Activated CD8-positive, alpha-beta T cell treated with anti-CD3 and anti-CD28 coated beads for 36 hours (primary cell): ENCODE results near the gene QSER1. TPM values are rescaled to one million over a fixed set of nuclear protein-coding genes. Genes with fewer than 3 reads are reported as not detected.
"Not testable (repeated sequence)": the region's sequence is repeated elsewhere in the genome, so short reads cannot be mapped to it uniquely, and the experiment has no call there.

ENCODE experiments used
- ATAC-seq: fragments of 200-7000 bp; cut with Tn5 transposase; one replicate; pipeline ENCODE4 v1.10.0; 2021; ENCODE audit warnings: mild to moderate bottlenecking, moderate library complexity
- CTCF ChIA-PET: fragments of 350-600 bp; sonication (Branson Sonifier 250); formaldehyde crosslinking; loops from one replicate; lab custom pipeline; 2021; ENCODE audit warnings: antibody characterized with exemption; lab: Charles Lee
- POLR2A ChIA-PET: fragments of 350-600 bp; sonication (Branson Sonifier 250); formaldehyde crosslinking; loops from one replicate; lab custom pipeline; 2021; ENCODE audit warnings: antibody characterized with exemption; lab: Charles Lee
- DNase-seq: peaks from one replicate; pipeline ENCODE4 v3.0.0-alpha.2; 2020
- H3K27ac Mint-ChIP-seq: one replicate; pipeline ENCODE4 v1.8.0; 2021; ENCODE audit warnings: mild to moderate bottlenecking, mixed read lengths
- H3K27me3 Mint-ChIP-seq: one replicate; pipeline ENCODE4 v1.8.0; 2021; ENCODE audit warnings: mixed read lengths
- H3K36me3 Mint-ChIP-seq: one replicate; pipeline ENCODE4 v1.8.0; 2021; ENCODE audit warnings: low read depth, mixed read lengths
- H3K4me1 Mint-ChIP-seq: one replicate; pipeline ENCODE4 v1.8.0; 2021; ENCODE audit warnings: low read depth, mixed read lengths
- H3K4me3 Mint-ChIP-seq: one replicate; pipeline ENCODE4 v1.8.0; 2021; ENCODE audit warnings: mild to moderate bottlenecking, moderate library complexity, mixed read lengths
- H3K9me3 Mint-ChIP-seq: one replicate; pipeline ENCODE4 v1.8.0; 2021; ENCODE audit warnings: mixed read lengths
- intact Hi-C: fragments of 100-400 bp; cut with micrococcal nuclease; formaldehyde crosslinking; loops from one replicate; pipeline ENCODE4 v1.10.0; 2022
- total RNA-seq, 2 experiments: library from RNA; stranded (reverse); gene quantifications; one replicate each; pipeline ENCODE4 v1.2.3, GENCODE V29; 2021
- TF ChIP-seq, protein P1 (sequence below): fragments of 200-600 bp; IDR thresholded peaks from one replicate; pipeline ENCODE4 v1.8.0; 2022; ENCODE audit warnings: antibody characterized with exemption, mild to moderate bottlenecking

QSER1 gene
- total RNA-seq, 2 experiments from 2014 or later: 10.5 to 11.2 TPM

- H3K9me3 Mint-ChIP-seq: no peaks in the 10 kb centered on the region
- CTCF ChIA-PET: no interaction called here
- H3K27ac Mint-ChIP-seq: no peak overlapping the region
- no peaks in the 10 kb centered on the region for H3K36me3 Mint-ChIP-seq
- POLR2A ChIA-PET: no interaction called here
- H3K27me3 Mint-ChIP-seq: no peaks in the 10 kb centered on the region
- intact Hi-C loops: no loop called here
- H3K4me3 Mint-ChIP-seq: no peak overlapping the region
- DNase-seq: no peak
- peaks cover 3% of the 10 kb centered on the region for H3K4me1 Mint-ChIP-seq
- no peak for ATAC-seq
- TF ChIP-seq, protein P1, sequence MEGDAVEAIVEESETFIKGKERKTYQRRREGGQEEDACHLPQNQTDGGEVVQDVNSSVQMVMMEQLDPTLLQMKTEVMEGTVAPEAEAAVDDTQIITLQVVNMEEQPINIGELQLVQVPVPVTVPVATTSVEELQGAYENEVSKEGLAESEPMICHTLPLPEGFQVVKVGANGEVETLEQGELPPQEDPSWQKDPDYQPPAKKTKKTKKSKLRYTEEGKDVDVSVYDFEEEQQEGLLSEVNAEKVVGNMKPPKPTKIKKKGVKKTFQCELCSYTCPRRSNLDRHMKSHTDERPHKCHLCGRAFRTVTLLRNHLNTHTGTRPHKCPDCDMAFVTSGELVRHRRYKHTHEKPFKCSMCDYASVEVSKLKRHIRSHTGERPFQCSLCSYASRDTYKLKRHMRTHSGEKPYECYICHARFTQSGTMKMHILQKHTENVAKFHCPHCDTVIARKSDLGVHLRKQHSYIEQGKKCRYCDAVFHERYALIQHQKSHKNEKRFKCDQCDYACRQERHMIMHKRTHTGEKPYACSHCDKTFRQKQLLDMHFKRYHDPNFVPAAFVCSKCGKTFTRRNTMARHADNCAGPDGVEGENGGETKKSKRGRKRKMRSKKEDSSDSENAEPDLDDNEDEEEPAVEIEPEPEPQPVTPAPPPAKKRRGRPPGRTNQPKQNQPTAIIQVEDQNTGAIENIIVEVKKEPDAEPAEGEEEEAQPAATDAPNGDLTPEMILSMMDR: no peak
These were observed 40.4 kb upstream of the QSER1 start for GRCh38 chr11:32852207-32852606.

- H3K4me1 Mint-ChIP-seq: no peaks in the 10 kb centered on the region
- H3K9me3 Mint-ChIP-seq: no peaks in the 10 kb centered on the region
- ChIA-PET CTCF (no interaction called here), POLR2A (no interaction called here)
- DNase-seq (no peak), ATAC-seq (no peak)
- intact Hi-C loops: no loop called here
- H3K4me3 Mint-ChIP-seq: no peak overlapping the region
- H3K27me3 Mint-ChIP-seq: peaks cover 5% of the 10 kb centered on the region
- no peaks in the 10 kb centered on the region for H3K36me3 Mint-ChIP-seq
- H3K27ac Mint-ChIP-seq: no peak overlapping the region
- TF ChIP-seq, protein P1: no peak
These were observed 37.0 kb upstream of the QSER1 start for GRCh38 chr11:32855601-32856000.

DNA sequence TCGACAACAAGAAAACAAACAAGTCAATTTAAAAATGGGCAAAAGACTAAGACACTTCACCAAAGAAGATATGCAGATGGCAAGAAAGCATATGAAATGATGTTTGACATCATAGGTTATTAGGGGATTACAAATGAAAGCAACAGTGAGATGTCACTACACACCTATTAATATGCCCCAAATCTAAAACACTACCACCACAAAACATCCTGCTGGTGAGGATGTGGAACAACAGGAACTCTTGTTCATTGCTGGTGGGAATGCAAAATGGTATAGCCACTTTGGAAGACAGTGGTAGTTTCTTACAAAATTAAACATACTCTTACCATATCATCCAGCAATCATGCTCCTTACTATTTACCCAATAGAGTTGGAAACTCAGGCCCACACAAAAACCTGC is 33.9 kb upstream of the QSER1 start:
- Mint-ChIP-seq H3K27ac (no peak overlapping the region), H3K4me1 (no peaks in the 10 kb centered on the region), H3K9me3 (no peaks in the 10 kb centered on the region), H3K27me3 (peaks cover 10% of the 10 kb centered on the region), H3K36me3 (no peaks in the 10 kb centered on the region), H3K4me3 (no peak overlapping the region)
- ChIA-PET POLR2A (no interaction called here), CTCF (no interaction called here)
- DNase-seq: no peak
- ATAC-seq: no peak
- TF ChIP-seq, protein P1: no peak
- intact Hi-C loops: no loop called here

DNA sequence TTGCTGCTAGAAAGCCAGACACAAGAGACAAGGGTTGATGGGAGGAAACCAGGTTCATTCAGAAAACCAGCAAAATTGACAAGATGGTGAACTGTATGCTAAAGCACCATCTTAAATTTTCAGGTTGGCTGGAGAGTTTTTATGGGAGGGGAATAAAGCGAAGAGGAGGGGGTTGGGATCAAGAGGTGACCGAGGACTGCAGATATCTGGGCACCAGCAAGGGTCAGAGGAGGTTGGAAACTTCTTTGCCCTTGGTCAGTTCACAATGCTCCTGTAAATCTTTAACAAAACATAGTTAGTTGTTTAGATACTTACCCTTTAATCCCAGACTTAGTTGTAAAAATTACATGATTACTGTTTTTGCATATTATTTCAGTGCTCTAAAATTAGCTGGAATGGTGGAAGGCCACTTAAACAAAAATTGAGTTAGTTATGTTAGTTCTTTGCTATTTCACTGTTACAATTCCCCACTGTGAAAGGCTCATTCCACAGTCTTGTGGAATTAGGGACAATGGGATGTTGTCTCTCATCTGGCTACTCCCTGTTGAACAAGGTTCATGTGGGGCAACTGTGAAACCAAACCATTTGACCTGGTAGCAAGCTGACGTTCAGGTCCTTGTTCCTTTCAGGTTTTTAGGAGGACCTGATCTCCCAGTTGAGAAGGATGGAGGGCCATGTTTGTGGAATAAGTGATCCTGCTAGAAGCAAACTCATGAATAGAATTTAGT is 30.6 kb upstream of the QSER1 start:
- CTCF ChIA-PET: interaction anchor here (0.9 kb wide), 1 partner anchor 11 kb away, joined by 3 read pairs; no protein-coding TSS in a partner anchor
- H3K36me3 Mint-ChIP-seq: no peaks in the 10 kb centered on the region
- no peak for ATAC-seq

DNA sequence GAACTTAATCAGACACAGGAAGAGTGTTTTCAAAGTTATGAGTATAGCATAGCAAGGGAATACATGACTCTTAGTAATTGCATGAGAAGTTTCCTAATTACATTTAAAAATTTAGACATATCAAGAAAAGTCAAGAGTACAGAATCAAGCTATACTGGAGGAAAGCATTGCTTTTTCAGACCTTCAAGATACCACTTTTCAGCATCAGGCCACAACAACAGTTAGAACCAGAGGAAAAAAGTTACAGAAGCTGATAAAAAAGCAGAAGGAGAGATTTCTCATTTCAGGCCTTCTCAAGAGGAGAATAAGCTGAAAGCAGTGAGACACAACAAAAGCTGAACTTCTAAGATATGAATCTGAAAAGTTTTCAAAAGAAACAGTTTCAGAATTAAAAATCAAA is 28.1 kb upstream of the QSER1 start:
- TF ChIP-seq, protein P1: no peak
- Mint-ChIP-seq H3K27me3 (peaks cover 12% of the 10 kb centered on the region), H3K36me3 (no peaks in the 10 kb centered on the region), H3K4me1 (no peaks in the 10 kb centered on the region), H3K4me3 (no peak overlapping the region), H3K9me3 (peaks cover 4% of the 10 kb centered on the region), H3K27ac (no peak overlapping the region)
- intact Hi-C loops: no loop called here
- no peak for DNase-seq
- ChIA-PET CTCF (no interaction called here), POLR2A (no interaction called here)
- ATAC-seq: no peak

More for the DNA sequence above, 30.6 kb upstream of the QSER1 start:
- TF ChIP-seq, protein P1: no peak
- H3K9me3 Mint-ChIP-seq: no peaks in the 10 kb centered on the region
- POLR2A ChIA-PET: no interaction called here
- no peak overlapping the region for H3K27ac Mint-ChIP-seq
- DNase-seq: no peak
- H3K4me3 Mint-ChIP-seq: no peak overlapping the region
- peaks cover 16% of the 10 kb centered on the region for H3K27me3 Mint-ChIP-seq
- H3K4me1 Mint-ChIP-seq: no peaks in the 10 kb centered on the region
- intact Hi-C loops: no loop called here

GRCh38 chr11:32868752-32869151 is 23.9 kb upstream of the QSER1 start:
- ChIA-PET CTCF (interaction anchor here (1.2 kb wide), 1 partner anchor 17 kb away, joined by 3 read pairs; no protein-coding TSS in a partner anchor), POLR2A (interaction anchor here (0.6 kb wide), 1 partner anchor 560 kb away, joined by 3 read pairs; no protein-coding TSS in a partner anchor)
- H3K27ac Mint-ChIP-seq, intact Hi-C loops, ATAC-seq, H3K9me3 Mint-ChIP-seq, DNase-seq, H3K36me3 Mint-ChIP-seq, H3K4me3 Mint-ChIP-seq, H3K4me1 Mint-ChIP-seq: not testable (repeated sequence)
- H3K27me3 Mint-ChIP-seq: peaks cover 10% of the 10 kb centered on the region
